ENCODE data around the gene PLEKHH2.

- TF ChIP-seq CTCF (IDR thresholded peaks at IDR 0.05) (no peak), ZFX (IDR thresholded peaks at IDR 0.05; ENCODE audit: borderline replicate concordance) (no peak)
Measured at GRCh38 chr2:43790147-43790546, 153.1 kb downstream of the PLEKHH2 start.
